GM18867 (cell line): ENCODE measurements around the gene DDHD1.
"Not testable (repeated sequence)": the region's sequence is repeated elsewhere in the genome, so short reads cannot be mapped to it uniquely, and the experiment has no call there.

ENCODE experiments used
- ATAC-seq: cut with Tn5 transposase; IDR thresholded peaks from one replicate; pipeline ENCODE4 v1.9.1; 2021; ENCODE audit warnings: mild to moderate bottlenecking, moderate library complexity; ENCODE audit not compliant: unreplicated experiment

DDHD1 gene

DNA sequence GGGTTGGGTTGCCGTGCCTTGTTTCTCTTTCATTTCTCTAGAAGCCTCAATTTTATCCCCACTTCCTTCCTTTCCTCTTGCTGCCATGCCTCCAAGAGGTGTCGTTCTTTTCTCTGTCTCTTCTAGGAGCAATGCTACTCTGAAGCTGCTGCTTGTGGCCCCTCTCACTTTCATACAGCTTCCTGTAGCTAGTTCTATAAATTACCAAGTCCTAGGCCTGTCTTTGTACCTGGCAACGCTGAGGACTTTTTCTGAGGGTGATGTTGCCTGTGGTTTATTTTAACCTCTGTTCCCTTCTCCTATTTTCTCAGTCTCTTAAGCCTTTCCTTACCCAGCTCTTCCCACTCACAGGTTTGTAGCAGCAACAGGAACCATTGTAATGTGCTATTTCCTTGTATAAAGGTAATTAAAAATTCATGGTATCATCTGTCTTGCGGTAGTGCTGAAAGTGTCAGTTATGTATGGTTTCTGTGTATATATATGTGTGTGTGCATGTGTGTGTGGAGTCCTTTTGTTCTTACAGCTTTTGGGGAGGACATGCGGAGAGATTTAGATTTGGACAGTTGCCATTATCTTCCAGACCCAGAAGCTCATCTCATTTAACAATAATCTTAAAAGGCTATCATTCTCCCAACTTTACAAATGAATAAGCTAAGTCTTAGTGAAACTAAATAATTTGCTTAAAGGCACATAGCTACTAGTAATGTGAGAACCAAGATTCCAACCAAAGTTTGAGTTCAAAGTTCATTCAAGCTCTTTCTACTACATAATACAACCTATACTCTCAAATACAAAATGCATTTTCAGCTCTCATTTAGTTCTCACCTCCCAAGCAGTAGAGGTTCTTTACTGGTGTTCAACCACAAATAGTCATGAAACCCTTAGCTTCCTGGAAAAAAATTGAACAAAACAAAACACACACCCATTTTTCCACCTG, 43.8 kb downstream of the DDHD1 start:
- ATAC-seq, result peak; percentile 76

DNA sequence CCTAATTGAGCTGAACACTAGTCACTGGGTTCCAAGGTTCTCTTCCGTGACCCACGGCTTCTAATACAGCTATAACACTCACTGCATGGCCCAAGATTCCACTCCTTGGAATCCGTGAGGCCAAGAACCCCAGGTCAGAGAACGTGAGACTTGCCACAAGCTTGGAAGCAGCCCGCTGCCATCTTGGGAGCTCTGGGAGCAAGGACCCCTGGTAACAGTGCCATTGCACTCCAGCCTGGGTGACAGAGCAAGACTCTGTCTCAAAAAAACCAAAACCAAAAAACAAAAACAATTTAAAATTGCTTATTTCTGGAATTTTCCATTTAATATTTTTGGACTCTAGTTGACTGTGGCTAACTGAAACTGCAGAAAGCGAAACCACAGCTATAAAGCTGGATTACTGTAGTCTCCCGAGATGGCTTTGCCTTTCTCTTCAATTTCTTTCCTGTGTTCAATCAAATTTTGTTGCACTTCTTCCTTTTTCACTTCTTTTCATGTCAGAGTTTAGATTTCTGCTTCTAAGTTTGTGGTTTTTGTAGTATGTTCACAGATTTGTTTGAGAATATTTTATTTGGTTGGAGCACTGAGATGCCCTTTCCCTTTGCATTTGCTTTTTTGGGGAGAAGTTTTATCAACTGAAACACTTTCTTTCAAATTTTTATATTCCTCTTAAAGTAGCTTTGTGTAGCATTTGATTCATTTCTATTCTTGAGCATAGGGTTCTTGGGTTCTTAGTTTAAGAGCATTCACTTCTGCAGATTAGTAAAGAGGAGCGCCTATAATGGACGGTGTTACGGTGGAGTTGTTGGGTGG, 44.6 kb downstream of the DDHD1 start:
- ATAC-seq, result no peak

DNA sequence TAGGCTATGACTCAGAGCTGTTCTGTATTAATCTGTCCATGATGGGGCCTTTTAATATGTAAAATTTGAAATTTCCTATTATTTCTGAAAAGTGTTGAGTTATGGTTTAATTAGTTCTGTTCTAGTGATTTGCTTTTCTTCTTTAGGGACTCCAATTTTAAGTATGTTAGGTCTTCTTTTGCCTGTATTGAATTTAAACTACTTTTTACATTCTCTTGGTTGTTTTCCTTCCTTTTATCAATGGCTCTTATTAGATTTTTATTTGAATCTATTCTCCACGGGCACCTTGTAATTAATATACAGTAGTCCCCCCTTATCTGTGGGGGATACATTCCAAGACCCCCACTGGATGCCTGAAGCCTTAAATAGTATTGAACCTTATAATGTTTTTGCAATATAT, 46.4 kb downstream of the DDHD1 start:
- no peak for ATAC-seq

DNA sequence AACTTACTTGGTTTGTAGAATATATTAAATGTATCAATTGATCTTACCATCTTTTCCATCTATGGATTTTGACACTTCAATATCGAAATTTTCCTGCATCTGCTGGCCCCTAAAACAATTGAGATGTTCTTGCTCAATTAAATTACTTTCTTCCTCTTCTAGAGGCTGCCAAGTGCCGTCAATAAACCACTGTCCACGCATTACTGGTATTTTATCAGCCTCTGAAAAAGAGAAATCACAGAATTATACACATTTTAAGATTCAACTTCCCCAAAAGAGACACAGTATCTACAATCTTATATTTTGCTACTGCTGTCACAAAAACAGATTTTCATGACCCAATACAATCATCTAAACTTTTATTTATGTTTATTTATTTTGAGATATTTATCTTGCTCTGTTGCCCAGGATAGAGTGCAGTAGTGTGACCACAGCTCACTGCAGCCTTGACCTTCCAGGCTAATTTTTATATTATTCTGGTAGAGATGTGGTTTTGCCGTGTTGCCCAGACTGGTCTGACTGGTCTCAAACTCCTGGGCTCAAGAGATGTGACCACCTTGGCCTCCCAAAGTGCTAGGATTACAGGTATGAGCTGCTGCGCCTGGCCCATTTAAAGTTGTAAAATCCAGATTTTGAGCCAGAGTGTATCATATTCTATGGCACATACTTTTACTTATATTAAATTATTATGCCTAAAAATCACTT, 49.3 kb downstream of the DDHD1 start:
- no peak for ATAC-seq

DNA sequence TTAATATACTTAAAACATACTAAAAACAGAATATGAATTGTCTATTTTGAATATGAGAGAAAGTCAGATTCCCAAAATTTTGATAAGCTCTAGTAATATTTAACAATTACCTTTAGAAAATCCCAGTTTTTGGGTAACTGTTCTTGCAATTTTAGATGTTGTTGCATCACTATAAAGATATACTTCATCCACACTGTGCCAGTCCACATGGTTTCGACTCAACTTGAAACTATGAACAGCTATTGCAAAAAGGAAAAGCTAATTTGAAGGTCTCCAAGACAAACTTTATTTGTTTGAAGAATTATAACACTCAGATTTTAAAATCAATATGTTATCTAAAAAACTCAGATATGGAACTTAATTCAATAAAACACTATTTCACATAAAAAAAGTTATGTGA, 59.9 kb downstream of the DDHD1 start:
- ATAC-seq, result no peak

DNA sequence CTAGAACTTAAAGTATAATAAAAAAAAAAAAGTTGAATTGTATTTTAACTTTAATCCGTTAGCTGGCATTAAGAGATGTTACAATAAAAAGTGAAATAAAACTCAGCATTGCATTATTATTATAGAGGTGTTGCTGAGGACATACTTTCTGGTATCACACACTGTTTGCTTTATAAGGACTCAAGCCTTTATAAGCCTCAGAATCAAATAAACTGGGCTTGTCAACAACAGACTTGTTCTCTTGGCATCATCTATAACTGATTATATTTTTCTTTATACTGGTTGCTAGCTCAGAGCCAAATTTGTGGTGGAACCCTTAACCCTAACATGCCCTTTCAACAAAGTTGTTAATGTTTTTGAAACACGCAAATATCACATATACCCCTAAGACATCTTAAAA, 62.3 kb downstream of the DDHD1 start:
- no peak for ATAC-seq

DNA sequence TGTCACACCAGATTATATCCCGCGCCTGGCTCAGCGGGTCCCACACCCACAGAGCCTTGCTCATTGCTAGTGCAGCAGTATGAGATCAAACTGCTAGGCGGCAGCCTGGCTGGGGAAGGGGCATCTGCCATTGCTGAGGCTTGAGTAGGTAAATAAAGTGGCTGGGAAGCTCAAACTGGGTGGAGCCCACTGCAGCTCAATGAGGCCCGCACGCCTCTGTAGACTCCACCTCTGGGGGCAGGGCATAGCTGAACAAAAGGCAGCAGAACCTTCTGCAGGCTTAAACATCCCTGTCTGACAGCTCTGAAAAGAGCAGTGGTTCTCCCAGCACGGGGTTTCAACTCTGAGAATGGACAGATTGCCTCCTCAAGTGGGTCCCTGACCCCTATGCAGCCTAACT, 68.2 kb downstream of the DDHD1 start:
- not testable (repeated sequence) for ATAC-seq

DNA sequence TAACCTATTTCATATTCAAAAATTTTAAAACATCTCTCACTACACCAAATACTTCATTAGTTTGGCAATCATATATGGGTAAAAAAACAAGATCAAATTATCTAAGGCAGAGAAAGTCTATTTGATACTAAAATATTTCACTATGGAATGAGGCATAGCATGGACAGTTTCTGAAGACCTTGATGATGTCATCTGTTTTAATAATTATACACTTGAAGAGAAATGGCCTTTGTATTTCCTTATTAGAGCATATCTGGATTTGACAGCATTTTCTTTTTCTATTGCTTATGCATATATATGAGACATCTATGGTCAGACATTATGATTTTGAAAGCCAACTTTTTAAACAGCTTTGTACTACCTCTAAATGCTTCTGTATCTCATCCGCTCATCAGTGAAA, 88.6 kb downstream of the DDHD1 start:
- ATAC-seq, result no peak

DNA sequence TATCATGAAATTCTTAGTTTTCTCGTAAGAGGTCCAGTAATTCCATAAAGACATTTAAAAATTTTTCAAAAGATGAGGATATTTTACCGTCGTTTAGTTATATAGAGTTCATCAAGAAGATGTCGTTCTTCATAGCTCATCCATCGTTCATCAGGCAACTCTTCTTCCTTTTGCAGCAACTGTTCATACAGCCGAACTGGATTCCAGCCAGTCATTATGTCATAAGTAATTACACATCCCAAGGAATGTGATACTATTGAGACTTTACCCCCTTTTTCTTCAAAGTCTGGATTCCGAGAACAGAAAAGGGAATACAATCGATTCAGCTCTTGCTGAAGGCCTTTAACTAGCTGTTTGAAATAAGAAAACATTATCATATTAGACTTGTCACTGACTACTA, 90.3 kb downstream of the DDHD1 start:
- no peak for ATAC-seq

DNA sequence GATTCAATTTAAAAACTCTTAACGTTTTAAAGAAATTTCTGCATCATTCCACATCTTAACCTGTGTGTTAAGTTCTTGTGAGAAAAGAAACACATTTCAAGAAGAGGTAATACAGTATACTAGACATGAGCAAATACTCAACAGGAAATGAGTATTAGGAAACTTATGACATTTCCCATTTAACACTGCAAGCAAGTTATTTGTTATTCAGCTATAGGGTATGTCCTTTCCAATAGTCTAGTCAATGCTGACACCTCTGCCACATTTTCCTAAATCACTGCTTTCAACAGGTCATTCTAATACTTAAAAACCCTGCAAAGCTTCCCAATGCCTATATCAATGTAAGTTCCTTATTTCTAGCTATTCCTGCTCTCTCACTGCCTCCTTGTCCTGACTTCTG, 93.1 kb downstream of the DDHD1 start:
- no peak for ATAC-seq

DNA sequence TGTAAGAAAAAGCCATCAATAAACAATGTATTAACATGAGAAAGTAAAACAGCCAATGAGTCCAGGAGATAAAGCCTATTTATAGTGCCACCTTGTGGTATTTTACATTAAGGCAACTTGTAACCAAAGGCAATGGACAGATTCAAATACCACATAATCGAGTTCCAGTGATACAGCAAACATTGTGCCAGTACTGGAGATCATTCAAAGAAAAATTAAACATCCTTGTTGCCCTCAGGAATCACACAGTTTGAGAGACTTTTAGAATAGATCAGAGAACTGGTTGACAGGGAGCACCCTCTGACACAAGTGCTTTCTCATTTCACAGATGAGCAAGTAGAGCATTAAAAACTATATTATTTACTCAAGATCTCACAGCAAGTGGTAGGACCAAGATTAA, 98.1 kb downstream of the DDHD1 start:
- peak; percentile 70 for ATAC-seq

DNA sequence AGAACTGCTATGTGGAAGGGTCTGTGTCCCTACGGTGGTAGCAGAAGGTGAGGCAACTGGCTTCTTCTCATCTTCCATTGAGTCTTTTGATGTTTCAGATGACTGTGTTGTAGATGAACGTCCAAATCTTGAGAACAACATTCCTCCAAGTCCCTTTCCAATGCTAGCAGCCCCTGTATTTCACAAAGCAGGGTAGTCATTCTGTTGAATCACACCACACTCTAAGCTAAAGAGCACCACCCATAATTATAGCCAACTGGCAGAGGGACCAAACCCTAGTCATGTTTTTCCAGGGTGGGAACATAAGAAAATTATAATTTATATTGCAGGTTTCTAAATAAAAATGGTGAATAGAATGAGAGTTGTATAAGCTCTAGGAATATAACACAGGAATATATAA, 98.7 kb downstream of the DDHD1 start:
- no peak for ATAC-seq

DNA sequence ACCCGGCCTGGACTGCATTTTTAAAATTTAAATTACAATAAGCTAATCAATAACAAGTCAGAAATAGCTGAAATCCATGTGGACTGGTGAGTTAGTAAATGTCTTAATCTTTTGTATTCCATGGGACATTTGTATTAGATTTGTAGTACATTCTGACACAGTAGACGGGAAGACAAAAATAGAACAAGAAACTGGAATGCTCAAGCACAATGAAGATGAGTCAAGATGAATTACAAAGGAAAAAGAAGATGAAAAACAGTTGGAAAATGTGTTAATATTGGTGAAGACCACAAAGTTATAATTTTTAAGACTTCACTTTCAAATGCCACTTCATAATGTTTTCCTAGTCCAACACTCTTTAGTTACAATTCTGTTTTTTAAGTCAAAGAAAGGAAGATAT, 104.5 kb downstream of the DDHD1 start:
- ATAC-seq, result no peak

DNA sequence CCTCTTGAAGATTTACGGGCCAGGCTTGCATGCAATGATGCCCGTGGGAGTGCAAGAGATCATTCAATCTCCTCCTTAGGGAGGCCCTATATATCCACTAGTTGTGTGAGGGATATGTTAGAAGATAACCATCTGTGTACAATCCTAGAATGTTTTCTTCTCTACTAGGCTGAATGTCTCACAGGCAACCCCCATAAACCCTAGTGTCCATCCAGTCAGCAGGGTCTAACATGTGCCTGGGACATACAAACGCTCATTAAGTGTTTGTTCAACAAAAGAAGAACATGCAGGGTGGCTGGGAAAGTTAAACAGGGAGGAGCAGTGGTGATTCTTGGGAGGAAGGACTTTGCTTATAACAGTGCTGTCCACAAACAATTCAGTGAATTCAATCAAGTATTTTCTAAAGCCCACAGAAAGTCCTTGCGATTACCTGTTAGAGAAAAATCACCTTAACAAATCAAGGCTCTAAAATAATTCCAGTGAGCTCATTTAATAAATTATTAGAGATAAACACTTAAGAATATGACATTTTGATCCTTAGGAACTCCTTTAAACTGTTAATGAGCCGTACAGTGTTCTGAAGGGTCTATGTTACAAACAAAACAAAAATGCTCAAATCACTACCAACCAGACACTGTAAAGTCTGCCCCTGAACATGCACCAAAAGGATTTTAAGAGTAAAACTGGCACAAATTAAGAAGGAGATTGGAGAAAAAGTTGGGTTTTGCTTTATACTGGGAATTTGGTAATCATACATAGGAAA, 105.6 kb downstream of the DDHD1 start:
- no peak for ATAC-seq

DNA sequence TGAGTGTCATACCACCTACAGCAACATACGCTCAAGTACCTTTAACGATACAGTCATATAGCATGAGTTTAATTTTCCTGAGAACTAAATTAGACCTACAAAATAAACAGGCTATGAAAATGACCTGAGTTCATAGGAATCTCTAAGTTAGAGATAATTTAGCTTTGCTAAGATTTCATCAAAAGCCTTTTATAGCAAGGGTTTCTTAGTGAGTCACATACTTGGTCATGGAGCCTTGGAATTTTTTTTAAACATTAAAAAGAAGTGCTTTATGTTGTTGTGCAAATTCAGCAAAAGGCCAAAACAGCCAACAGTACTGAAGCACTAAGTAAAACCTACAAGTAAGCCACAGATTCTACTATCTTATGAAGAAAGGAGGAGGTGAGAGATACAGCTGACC, 108.6 kb downstream of the DDHD1 start:
- no peak for ATAC-seq

DNA sequence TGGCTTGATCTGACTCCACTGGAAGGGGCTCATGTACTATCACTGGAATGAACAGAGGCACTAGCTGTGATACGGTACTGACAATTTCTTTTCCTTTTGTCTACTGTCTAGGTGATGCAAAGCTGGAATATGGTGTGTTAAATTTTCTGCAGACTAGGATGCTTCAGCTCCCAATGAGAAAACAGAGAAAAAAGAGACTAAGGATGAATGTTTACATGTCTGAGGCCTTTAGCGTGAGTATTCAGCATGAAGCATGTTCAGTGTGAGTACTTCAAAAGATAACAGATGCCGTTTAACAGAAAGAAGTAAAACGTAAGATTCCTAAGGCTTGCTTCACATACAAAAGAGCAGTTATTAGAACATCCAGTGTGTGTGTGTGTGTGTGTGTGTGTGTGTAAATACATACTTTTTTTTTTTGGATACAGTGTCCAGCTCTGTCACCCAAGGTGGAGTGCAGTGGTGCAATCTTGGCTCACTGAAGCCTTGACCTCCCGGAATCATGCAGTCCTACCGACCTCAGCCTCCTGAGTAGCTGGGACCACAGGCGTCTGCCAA, 110.0 kb downstream of the DDHD1 start:
- ATAC-seq, result no peak

DNA sequence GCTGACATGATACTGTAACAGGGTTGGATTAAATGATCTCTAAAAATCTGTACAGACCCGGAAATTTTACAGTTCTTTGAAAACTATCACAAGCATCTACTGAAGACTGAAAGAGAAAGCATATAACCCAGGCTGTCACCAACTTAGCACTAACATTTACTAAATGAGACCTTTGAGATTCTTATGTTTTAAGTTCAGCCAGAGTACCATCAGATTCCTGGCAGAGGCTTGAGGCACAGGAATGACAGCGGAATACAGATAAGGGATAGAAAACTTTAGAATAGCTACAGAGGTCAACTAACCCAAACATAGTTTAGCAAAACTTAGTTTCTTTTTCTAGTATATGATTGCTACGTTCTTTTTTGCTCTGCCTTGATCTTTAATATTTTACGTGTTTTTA, 110.6 kb downstream of the DDHD1 start:
- no peak for ATAC-seq

DNA sequence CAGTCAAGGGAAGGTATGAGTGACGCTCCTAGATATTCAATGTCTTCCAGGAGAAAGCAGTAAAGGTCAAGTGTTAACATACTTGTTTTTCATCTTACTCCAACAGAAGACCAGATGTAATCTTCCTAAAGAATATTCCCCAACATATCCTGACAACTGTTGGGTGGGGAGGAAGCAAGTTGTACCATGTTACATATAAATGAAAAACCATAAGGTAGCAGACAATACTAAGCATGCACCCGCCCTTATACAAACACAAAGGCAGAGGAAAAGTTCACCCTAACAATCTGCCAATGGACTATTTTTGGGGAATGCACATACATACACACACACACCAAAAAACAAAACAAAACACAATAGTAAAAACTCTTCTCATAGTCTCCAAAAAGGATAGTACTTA, 112.1 kb downstream of the DDHD1 start:
- no peak for ATAC-seq

DNA sequence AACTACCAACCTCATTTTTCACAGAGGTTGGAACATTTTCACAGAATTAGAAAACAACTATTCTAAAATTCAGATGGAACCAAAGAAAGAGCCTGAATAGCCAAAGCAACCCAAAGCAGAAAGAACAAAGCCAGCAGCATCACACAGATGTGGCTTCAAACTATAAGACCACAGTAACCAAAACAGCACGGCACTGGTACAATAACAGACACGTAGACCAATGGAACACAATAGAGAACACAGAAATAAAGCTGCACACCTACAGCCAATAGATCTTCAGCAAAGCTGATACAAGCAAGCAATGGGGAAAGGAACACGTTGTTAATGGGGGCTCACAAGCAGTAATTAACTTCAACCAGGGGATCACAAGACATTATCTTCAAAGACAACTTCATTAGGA, 114.5 kb downstream of the DDHD1 start:
- ATAC-seq, result no peak

DNA sequence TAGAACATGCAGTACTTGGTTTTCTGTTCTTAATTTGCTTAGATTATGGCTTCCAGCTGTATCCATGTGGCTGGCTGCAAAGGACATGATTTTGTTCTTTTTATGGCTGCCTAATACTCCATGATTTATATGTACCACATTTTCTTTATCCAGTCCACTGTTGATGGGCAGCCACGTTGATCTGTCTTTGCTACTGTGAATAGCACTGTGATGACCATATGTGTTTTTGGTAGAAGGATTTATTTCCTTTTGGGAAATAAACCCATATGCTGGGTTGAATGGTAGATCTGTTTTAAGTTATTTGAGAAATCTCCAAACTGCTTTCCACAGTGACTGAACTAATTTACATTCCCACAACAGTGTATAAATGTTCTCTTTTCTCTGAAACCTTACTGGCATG, 116.1 kb downstream of the DDHD1 start:
- no peak for ATAC-seq
